Ovary (tissue), 9 donors: ENCODE measurements around the gene VMP1. TPM values are rescaled to one million over a fixed set of nuclear protein-coding genes. Genes with fewer than 3 reads are reported as not detected.

Experiments
- DNase-seq, 5 donors: peaks; one replicate each; pipeline ENCODE4 v3.0.0-alpha.2; 2019 to 2020
- H3K27ac ChIP-seq, 2 donors: fragments of 200-600 bp; one replicate each; pipeline versions ENCODE4 v1.5.1 to v1.8.0; 2019 to 2022
- H3K27me3 ChIP-seq: fragments of 200-600 bp; one replicate; pipeline ENCODE4 v1.8.0; 2022
- H3K36me3 ChIP-seq: fragments of 200-600 bp; sonication (generic); one replicate; pipeline ENCODE4 v1.5.1; 2019
- H3K4me1 ChIP-seq: one replicate; pipeline ENCODE4 v1.8.1; 2013; ENCODE audit warnings: mild to moderate bottlenecking, moderate library complexity; ENCODE audit not compliant: insufficient read depth
- H3K4me3 ChIP-seq: fragments of 200-600 bp; sonication (generic); one replicate; pipeline ENCODE4 v1.5.1; 2017
- H3K9me3 ChIP-seq, 2 donors: fragments of 200-600 bp in 1 of 2; sonication (generic) in 1 of 2; one replicate each; pipeline versions ENCODE4 v1.5.1 to v1.8.1; 2013 to 2019; ENCODE audit warnings: mild to moderate bottlenecking in 1 of 2, moderate library complexity in 1 of 2
- CTCF ChIP-seq, 3 donors: fragments of 450-650 bp in 2 of 3; fragments of 200-600 bp in 1 of 3; IDR thresholded peaks; one replicate each; pipeline versions ENCODE4 v1.5.1 to v1.8.0; 2016 to 2022; ENCODE audit warnings: antibody characterized with exemption in 3 of 3, mild to moderate bottlenecking in 1 of 3
- EP300 ChIP-seq: sonication (generic); formaldehyde crosslinking; IDR thresholded peaks from one replicate; pipeline ENCODE4 v1.6.1; 2017; ENCODE audit warnings: antibody characterized with exemption
- POLR2A ChIP-seq: fragments of 450-650 bp; IDR thresholded peaks from one replicate; pipeline ENCODE4 v1.6.1; 2017; ENCODE audit warnings: antibody characterized with exemption, mild to moderate bottlenecking, moderate library complexity
- WGBS, 3 donors: extraction: QIAGEN DNeasy Blood & Tissue Kit in 1 of 3; methylation state at CpG; one replicate each; pipeline versions ENCODE4 v1.1.5 to v1.1.7; 2013 to 2017; 5-methylcytosine and 5-hydroxymethylcytosine counted together
- intact Hi-C, 4 donors: fragments of 100-400 bp; cut with DNase I; formaldehyde crosslinking; loops; one replicate each; pipeline versions ENCODE4 v1.11.0 to v1.15.1; 2022 to 2023
- polyA plus RNA-seq, 2 donors: library from polyadenylated mRNA; stranded (reverse); fragments of 200-250 nt in 1 of 2; fragments of 350-450 nt in 1 of 2; fragmentation: Illumina TruSeq in 1 of 2; extraction: RNeasy Lipid Tissue Mini Kit (QIAGEN cat#74804) in 1 of 2; gene quantifications; one replicate each; pipeline ENCODE4 v1.2.3, GENCODE V29; 2013 to 2014
- total RNA-seq, 7 donors: library from RNA; depleted of rRNA in 2 of 7; stranded (reverse); fragments of >200 nt in 2 of 7; fragmentation: NEBNext Ultra II Directional in 3 of 7; extraction: Animal tissue kit (Norgen Biotek cat#: 25700) in 3 of 7; gene quantifications; one replicate each; pipeline versions ENCODE4 v1.1.0 to v1.2.4, GENCODE V29; 2016 to 2023
- donor health status: DM: no; HTN: no; CAD: no; lungs with moderate emphysema.
- donor health status: DM: no; HTN: no; CAD: no.
- donor health status: Bipolar disorder and iron deficiency.
- donor health status: DM: yes; HTN: yes; CAD: no.
- donor health status: DM: no; HTN: no; CAD: no.
- donor health status: DM: yes; HTN: yes; CAD: no.

Gene VMP1
- total and polyA plus RNA-seq, 9 donors: 63.5 to 667 (median 154) TPM

- no peaks in the 10 kb centered on the region for H3K27me3 ChIP-seq
- no peak for DNase-seq
- no peak overlapping the region for H3K27ac ChIP-seq
- TF ChIP-seq POLR2A (no peak), CTCF (IDR thresholded peaks at IDR 0.05) (no peak), EP300 (no peak)
- H3K36me3 ChIP-seq: no peaks in the 10 kb centered on the region
- H3K4me1 ChIP-seq: no peaks in the 10 kb centered on the region
- H3K9me3 ChIP-seq: no peaks in the 10 kb centered on the region
- intact Hi-C loops: no loop called here
- H3K4me3 ChIP-seq: no peak overlapping the region
Observed at GRCh38 chr17:59711936-59712335, 4.5 kb downstream of the VMP1 start.

- DNase-seq: no peak
- TF ChIP-seq CTCF (IDR thresholded peaks at IDR 0.05): no peak
- TF ChIP-seq POLR2A: no peak
- no peak for TF ChIP-seq EP300
- Histone ChIP-seq H3K36me3 (no peaks in the 10 kb centered on the region), H3K27me3 (no peaks in the 10 kb centered on the region), H3K9me3 (no peaks in the 10 kb centered on the region), H3K4me3 (no peak overlapping the region), H3K27ac (no peak overlapping the region), H3K4me1 (no peaks in the 10 kb centered on the region)
- WGBS, 3 donors: 91 to 99% (median 95%) methylated on average over 2 of the region's 2 CpGs
- intact Hi-C loops: no loop called here
Observed at GRCh38 chr17:59712862-59713261, 5.4 kb downstream of the VMP1 start.

GRCh38 chr17:59714255-59714654 lies 6.8 kb downstream of the VMP1 start:
- Histone ChIP-seq H3K9me3 (no peaks in the 10 kb centered on the region), H3K27me3 (no peaks in the 10 kb centered on the region), H3K36me3 (no peaks in the 10 kb centered on the region), H3K4me3 (no peak overlapping the region), H3K27ac (no peak overlapping the region), H3K4me1 (no peaks in the 10 kb centered on the region)
- TF ChIP-seq POLR2A (no peak), EP300 (no peak), CTCF (IDR thresholded peaks at IDR 0.05) (no peak)
- no peak for DNase-seq
- intact Hi-C loops: no loop called here
- WGBS, 3 donors: 89 to 94% (median 93%) methylated on average over 2 of the region's 2 CpGs

- no peak for DNase-seq
- Histone ChIP-seq H3K36me3 (no peaks in the 10 kb centered on the region), H3K4me3 (no peak overlapping the region), H3K4me1 (no peaks in the 10 kb centered on the region), H3K27ac (no peak overlapping the region), H3K27me3 (no peaks in the 10 kb centered on the region), H3K9me3 (no peaks in the 10 kb centered on the region)
- WGBS, 3 donors: 88 to 95% (median 91%) methylated on average over 2 of the region's 2 CpGs
- intact Hi-C loops: no loop called here
- TF ChIP-seq EP300: no peak
- TF ChIP-seq POLR2A: no peak
- TF ChIP-seq CTCF (IDR thresholded peaks at IDR 0.05): no peak
Observed at GRCh38 chr17:59716427-59716826, 9.0 kb downstream of the VMP1 start.

GRCh38 chr17:59719526-59719925 lies 12.1 kb downstream of the VMP1 start:
- no peaks in the 10 kb centered on the region for H3K27me3 ChIP-seq
- H3K9me3 ChIP-seq: no peaks in the 10 kb centered on the region
- peaks cover 2% of the 10 kb centered on the region for H3K4me1 ChIP-seq
- no peak for TF ChIP-seq EP300
- TF ChIP-seq CTCF (IDR thresholded peaks at IDR 0.05): no peak
- no peak for TF ChIP-seq POLR2A
- no peak for DNase-seq
- no peak overlapping the region for H3K4me3 ChIP-seq
- H3K27ac ChIP-seq: no peak overlapping the region
- intact Hi-C loops: no loop called here
- no peaks in the 10 kb centered on the region for H3K36me3 ChIP-seq
